OCI-LY7 (cell line): ENCODE results near the gene KAZN.

Experiments used
- CTCF ChIP-seq: fragments of 200-600 bp; sonication (generic); conservative IDR thresholded peaks from 2 replicates; pipeline ENCODE4 v1.5.1; 2014; ENCODE audit warnings: mild to moderate bottlenecking, antibody characterized with exemption, low read length, moderate library complexity, mixed read lengths
- EZH2phosphoT487 ChIP-seq: fragments of 200-600 bp; sonication (generic); IDR thresholded peaks from 2 replicates; pipeline ENCODE4 v1.6.1; 2018; ENCODE audit warnings: low read depth, borderline replicate concordance, mild to moderate bottlenecking, mixed run types, antibody characterized with exemption, low read length, moderate library complexity, mixed read lengths

GRCh38 chr1:15042866-15043265 lies 444.4 kb downstream of the KAZN start:
- no peak for TF ChIP-seq EZH2phosphoT487
- no peak for TF ChIP-seq CTCF
